ENCODE results near the gene GRAP2. TPM values are rescaled to one million over a fixed set of nuclear protein-coding genes. Genes with fewer than 3 reads are reported as not detected.

GRAP2 gene
- total and polyA plus RNA-seq, 2 of the 13 experiments (the other 11 are each of a cell fraction or from before 2014, with no cell fraction given): 0.15 TPM; not detected in 1

- H3K9me3 ChIP-seq (ENCODE audit: low read length): no peaks in the 10 kb centered on the region
- no TSS peak for BruUV-seq (replicated peaks)
- H3K27me3 ChIP-seq (ENCODE audit: control insufficient read depth in 1 of 2, insufficient read depth in 2 of 2, low read length in 2 of 2): peaks cover 0 to 24% of the 10 kb centered on the region in 2 experiments; a peak in 3 of 5 replicates
- TF ChIP-seq CTCF (CRISPR knock-in tag; IDR thresholded peaks at IDR 0.05) (peak; percentile 52), SMC3 (IDR thresholded peaks at IDR 0.05; ENCODE audit: low read length) (peak; percentile 70; the same call in 1 of the 2 replicates), STAG1 (CRISPR knock-in tag; IDR thresholded peaks at IDR 0.05) (peak; percentile 46), LBX2 (CRISPR knock-in tag; IDR thresholded peaks at IDR 0.05; ENCODE audit: borderline replicate concordance) (no peak)
- ATAC-seq: no peak
- H4K20me1 ChIP-seq (ENCODE audit: insufficient read depth, low read length): no peaks in the 10 kb centered on the region
- peak; percentile 29 for DNase-seq (ENCODE audit: low spot score)
- H3K79me2 ChIP-seq (ENCODE audit: insufficient read depth, low read length): no peaks in the 10 kb centered on the region
- no peak overlapping the region for H2AFZ ChIP-seq (ENCODE audit: low read length)
- H3K4me2 ChIP-seq (ENCODE audit: low read depth, low read length): no peak overlapping the region
- 48% methylated on average over 7 of the region's 7 CpGs for WGBS (ENCODE audit: low lambda C conversion rate)
- H3K4me1 ChIP-seq (ENCODE audit: insufficient read depth, low read length): no peaks in the 10 kb centered on the region
- H3K36me3 ChIP-seq (replicated peaks in 1 of 2; ENCODE audit: control insufficient read depth in 1 of 2, insufficient read depth in 2 of 2, low read length in 2 of 2): no peaks in the 10 kb centered on the region
- CTCF ChIA-PET (ENCODE audit: low intra/inter-chr PET ratio, low total read pairs): interaction anchor here (1.4 kb wide), 1 partner anchor 92 kb away, joined by 5 read pairs; no protein-coding TSS in a partner anchor
- intact Hi-C loops (cut with micrococcal nuclease; ENCODE audit: unreplicated experiment) (loop anchor here (2.0 kb wide), 1 partner anchor 92 kb away; no protein-coding TSS in a partner anchor), in situ Hi-C loops (cut with HindIII; ENCODE audit: extremely low pct_ligation_motif_present, low pct_unique_long_range_greater_than_20kb) (no loop called here)
- POLR2A ChIA-PET: no interaction called here
- FAIRE-seq: peak; percentile 34
- no peak overlapping the region for H3K4me3 ChIP-seq (replicated peaks in 1 of 3; ENCODE audit: insufficient read depth in 1 of 3, low read depth in 2 of 3, low read length in 3 of 3)
- H3K27ac ChIP-seq (ENCODE audit: extremely low read length, insufficient read depth, low read length): no peak overlapping the region
- no peak overlapping the region for H3K9ac ChIP-seq (ENCODE audit: insufficient read depth, low read depth, low read length)
These were observed 32.2 kb downstream of the GRAP2 start for GRCh38 chr22:39932918-39933649.

GRCh38 chr22:39933741-39934140 lies 32.9 kb downstream of the GRAP2 start:
- Histone ChIP-seq H4K20me1 (ENCODE audit: insufficient read depth, low read length) (no peaks in the 10 kb centered on the region), H3K27ac (ENCODE audit: extremely low read length, insufficient read depth, low read length) (no peak overlapping the region), H2AFZ (ENCODE audit: low read length) (no peak overlapping the region), H3K9ac (ENCODE audit: insufficient read depth, low read depth, low read length) (no peak overlapping the region), H3K4me1 (ENCODE audit: insufficient read depth, low read length) (no peaks in the 10 kb centered on the region), H3K27me3 (ENCODE audit: control insufficient read depth in 1 of 2, insufficient read depth in 2 of 2, low read length in 2 of 2) (peaks cover 0 to 30% of the 10 kb centered on the region in 2 experiments; a peak in 3 of 5 replicates), H3K4me3 (replicated peaks in 1 of 3; ENCODE audit: insufficient read depth in 1 of 3, low read depth in 2 of 3, low read length in 3 of 3) (no peak overlapping the region), H3K36me3 (replicated peaks in 1 of 2; ENCODE audit: control insufficient read depth in 1 of 2, insufficient read depth in 2 of 2, low read length in 2 of 2) (no peaks in the 10 kb centered on the region), H3K79me2 (ENCODE audit: insufficient read depth, low read length) (no peaks in the 10 kb centered on the region), H3K4me2 (ENCODE audit: low read depth, low read length) (no peak overlapping the region), H3K9me3 (ENCODE audit: low read length) (no peaks in the 10 kb centered on the region)
- WGBS (ENCODE audit: low lambda C conversion rate): 48% methylated on average over 8 of the region's 8 CpGs
- CTCF ChIA-PET (ENCODE audit: low intra/inter-chr PET ratio, low total read pairs): interaction anchor here (1.4 kb wide), 1 partner anchor 91 kb away, joined by 5 read pairs; no protein-coding TSS in a partner anchor
- FAIRE-seq (no peak), ATAC-seq (no peak), DNase-seq (ENCODE audit: low spot score) (no peak)
- no peak for TF ChIP-seq HES4 (CRISPR knock-in tag; IDR thresholded peaks at IDR 0.05; ENCODE audit: borderline replicate concordance)
- TF ChIP-seq DNMT3B (CRISPR knock-in tag; conservative IDR thresholded peaks at IDR 0.05): no peak
- intact Hi-C loops (cut with micrococcal nuclease; ENCODE audit: unreplicated experiment) (loop anchor here (2.0 kb wide), 1 partner anchor 91 kb away; no protein-coding TSS in a partner anchor), in situ Hi-C loops (cut with HindIII; ENCODE audit: extremely low pct_ligation_motif_present, low pct_unique_long_range_greater_than_20kb) (no loop called here)
- no TSS peak for BruUV-seq (replicated peaks)
- POLR2A ChIA-PET: no interaction called here

Measured in HepG2 (cell line).